H9 (cell line): ENCODE data around the gene TSNAXIP1. TPM values are rescaled to one million over a fixed set of nuclear protein-coding genes. Genes with fewer than 3 reads are reported as not detected.

Experiments used
- DNase-seq: peaks from one replicate; pipeline ENCODE4 v3.0.0-alpha.2; 2017
- H2AFZ ChIP-seq: one replicate; pipeline ENCODE4 v1.6.1; 2013; ENCODE audit warnings: mild to moderate bottlenecking, low read length, control low read depth, moderate library complexity
- H2AK5ac ChIP-seq: 2 replicates; pipeline ENCODE4 v1.6.1; 2013; ENCODE audit warnings: low read length, control low read depth, mixed read lengths; ENCODE audit not compliant: insufficient read length
- H2BK120ac ChIP-seq: one replicate; pipeline ENCODE4 v1.6.1; 2013; ENCODE audit warnings: low read depth, mild to moderate bottlenecking, low read length, control low read depth, inconsistent platforms; ENCODE audit not compliant: poor library complexity, severe bottlenecking
- H2BK12ac ChIP-seq: 2 replicates; pipeline ENCODE4 v1.6.1; 2013; ENCODE audit warnings: low read length, control low read depth, mixed read lengths, low read depth; ENCODE audit not compliant: insufficient read length
- H2BK15ac ChIP-seq: 2 replicates; pipeline ENCODE4 v1.6.1; 2013; ENCODE audit warnings: low read depth, low read length, control low read depth
- H2BK20ac ChIP-seq: one replicate; pipeline ENCODE4 v1.6.1; 2013; ENCODE audit warnings: low read depth, mild to moderate bottlenecking, low read length, control low read depth, inconsistent platforms; ENCODE audit not compliant: poor library complexity, severe bottlenecking
- H2BK5ac ChIP-seq: 2 replicates; pipeline ENCODE4 v1.6.1; 2013; ENCODE audit warnings: low read length, control low read depth, mixed read lengths; ENCODE audit not compliant: insufficient read length
- H3K14ac ChIP-seq: 2 replicates; pipeline ENCODE4 v1.6.1; 2013; ENCODE audit warnings: low read length, control low read depth; ENCODE audit not compliant: insufficient read depth
- H3K18ac ChIP-seq: 2 replicates; pipeline ENCODE4 v1.6.1; 2013; ENCODE audit warnings: low read depth, mild to moderate bottlenecking, mixed read lengths, low read length, control low read depth; ENCODE audit not compliant: insufficient read length
- H3K23ac ChIP-seq: 2 replicates; pipeline ENCODE4 v1.6.1; 2013; ENCODE audit warnings: low read length, control low read depth, mixed read lengths, low read depth; ENCODE audit not compliant: insufficient read length
- H3K23me2 ChIP-seq: 2 replicates; pipeline ENCODE4 v1.6.1; 2013; ENCODE audit warnings: low read depth, mild to moderate bottlenecking, mixed read lengths, low read length, control low read depth; ENCODE audit not compliant: insufficient read length, poor library complexity, severe bottlenecking
- H3K27ac ChIP-seq: 2 replicates; pipeline ENCODE4 v1.5.1; 2013; ENCODE audit warnings: low read length, control low read depth, mixed read lengths, low read depth; ENCODE audit not compliant: insufficient read length
- H3K27me3 ChIP-seq: 2 replicates; pipeline ENCODE4 v1.6.1; 2013; ENCODE audit warnings: low read length, control low read depth, inconsistent platforms; ENCODE audit not compliant: insufficient read depth
- H3K4ac ChIP-seq: 2 replicates; pipeline ENCODE4 v1.6.1; 2013; ENCODE audit warnings: low read depth, mild to moderate bottlenecking, control low read depth, inconsistent platforms, low read length, moderate library complexity
- H3K4me1 ChIP-seq: 2 replicates; pipeline ENCODE4 v1.6.1; 2013; ENCODE audit warnings: low read length, control low read depth, inconsistent platforms; ENCODE audit not compliant: insufficient read depth
- H3K4me2 ChIP-seq: 2 replicates; pipeline ENCODE4 v1.6.1; 2013; ENCODE audit warnings: low read length, control low read depth, mixed read lengths; ENCODE audit not compliant: insufficient read length, insufficient read depth
- H3K56ac ChIP-seq: 2 replicates; pipeline ENCODE4 v1.6.1; 2013; ENCODE audit warnings: low read depth, mild to moderate bottlenecking, mixed read lengths, low read length, control low read depth; ENCODE audit not compliant: insufficient read length
- H3K79me1 ChIP-seq: 2 replicates; pipeline ENCODE4 v1.6.1; 2013; ENCODE audit warnings: low read depth, mild to moderate bottlenecking, moderate library complexity, low read length, control low read depth, inconsistent platforms; ENCODE audit not compliant: insufficient read depth, poor library complexity, severe bottlenecking
- H3K79me2 ChIP-seq: 2 replicates; pipeline ENCODE4 v1.6.1; 2013; ENCODE audit warnings: low read length, control low read depth, inconsistent platforms; ENCODE audit not compliant: insufficient read depth
- H3K9ac ChIP-seq: 2 replicates; pipeline ENCODE4 v1.6.1; 2013; ENCODE audit warnings: low read length, control low read depth, mixed read lengths; ENCODE audit not compliant: insufficient read length; ENCODE audit errors: extremely low read depth
- H3K9me3 ChIP-seq: one replicate; pipeline ENCODE4 v1.6.1; 2013; ENCODE audit warnings: low read depth, low read length, inconsistent platforms; ENCODE audit not compliant: control insufficient read depth
- H3T11ph ChIP-seq: one replicate; pipeline ENCODE4 v1.6.1; 2013; ENCODE audit warnings: mild to moderate bottlenecking, low read length, control low read depth, inconsistent platforms
- H4K20me1 ChIP-seq: one replicate; pipeline ENCODE4 v1.6.1; 2013; ENCODE audit not compliant: control insufficient read depth, insufficient read length, insufficient read depth
- H4K5ac ChIP-seq: 2 replicates; pipeline ENCODE4 v1.6.1; 2013; ENCODE audit warnings: low read depth, mild to moderate bottlenecking, mixed read lengths, low read length, control low read depth; ENCODE audit not compliant: insufficient read length
- H4K8ac ChIP-seq: replicated peaks from 2 replicates; pipeline ENCODE4 v1.6.1; 2013; ENCODE audit warnings: low read length, control low read depth, mixed read lengths, low read depth; ENCODE audit not compliant: insufficient read length
- H4K91ac ChIP-seq: 2 replicates; pipeline ENCODE4 v1.6.1; 2013; ENCODE audit warnings: low read depth, mild to moderate bottlenecking, moderate library complexity, mixed read lengths, low read length, control low read depth; ENCODE audit not compliant: insufficient read length
- H3K27ac Mint-ChIP-seq, 3 experiments: 2 replicates in 2 of 3; 3 replicates in 1 of 3; pipeline ENCODE4 v1.8.0; 2020 to 2021; ENCODE audit warnings: mixed read lengths in 3 of 3, mild to moderate bottlenecking in 1 of 3, moderate library complexity in 1 of 3
- H3K27me3 Mint-ChIP-seq: 2 replicates; pipeline ENCODE4 v1.8.0; 2021; ENCODE audit warnings: low read depth, mild to moderate bottlenecking, moderate library complexity, mixed read lengths
- H3K36me3 Mint-ChIP-seq, 3 experiments: 2 replicates in 2 of 3; 3 replicates in 1 of 3; pipeline ENCODE4 v1.8.0; 2020 to 2021; ENCODE audit warnings: low read depth in 3 of 3, mixed read lengths in 3 of 3; ENCODE audit not compliant: insufficient read depth in 1 of 3
- H3K4me1 Mint-ChIP-seq, 2 experiments: 2 replicates each; pipeline ENCODE4 v1.8.0; 2020; ENCODE audit warnings: mixed read lengths in 2 of 2
- H3K4me3 Mint-ChIP-seq, 2 experiments: 2 replicates in 1 of 2; 3 replicates in 1 of 2; pipeline ENCODE4 v1.8.0; 2020 to 2021; ENCODE audit warnings: mild to moderate bottlenecking in 2 of 2, mixed read lengths in 2 of 2, moderate library complexity in 1 of 2
- H3K9me3 Mint-ChIP-seq, 2 experiments: 2 replicates in 1 of 2; 3 replicates in 1 of 2; pipeline ENCODE4 v1.8.0; 2020; ENCODE audit warnings: mild to moderate bottlenecking in 2 of 2, mixed read lengths in 2 of 2, moderate library complexity in 1 of 2
- WGBS: extraction: QIAGEN DNeasy Blood & Tissue Kit; methylation state at CpG from one replicate; pipeline ENCODE4 v1.1.7; 2013; ENCODE audit warnings: missing lambda C conversion rate, low lambda C conversion rate, mixed read lengths; ENCODE audit not compliant: insufficient read length; ENCODE audit errors: extremely low coverage; 5-methylcytosine and 5-hydroxymethylcytosine counted together
- total RNA-seq: library from RNA; stranded (reverse); gene quantifications from 2 replicates; pipeline ENCODE4 v1.2.1, GENCODE V29; 2021
- TF ChIP-seq, protein P1 (sequence below): fragments of 200-600 bp; sonication (generic); conservative IDR thresholded peaks from 3 replicates; pipeline ENCODE4 v1.8.0; 2021; ENCODE audit warnings: antibody characterized with exemption, mild to moderate bottlenecking

TSNAXIP1 gene
- total RNA-seq, 1 experiment from 2014 or later, result 1.3 TPM

DNA sequence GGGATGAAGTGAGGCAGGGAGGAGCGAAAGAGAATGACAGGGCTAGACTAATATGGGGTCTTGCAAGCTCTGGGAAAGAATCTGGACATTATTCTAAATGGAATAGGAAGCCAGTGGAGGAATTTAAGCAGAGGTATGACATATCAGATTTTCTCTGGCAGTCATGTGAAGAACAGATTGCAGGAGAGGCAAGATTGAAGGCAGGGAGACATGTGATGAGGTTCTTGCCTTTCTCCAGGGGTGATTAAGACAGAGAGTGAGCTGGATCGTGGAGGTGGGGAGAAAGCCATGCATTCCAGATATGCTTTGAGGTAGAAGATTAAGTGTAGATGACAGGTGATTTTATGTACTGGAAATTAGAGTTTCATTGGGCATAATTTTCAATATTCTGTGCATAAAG lies 31.1 kb downstream of the TSNAXIP1 start:
- H4K20me1 ChIP-seq, result no peaks in the 10 kb centered on the region
- no peak overlapping the region for H2BK20ac ChIP-seq
- no peak overlapping the region for H2BK5ac ChIP-seq
- H3K9ac ChIP-seq, result no peak overlapping the region
- H3K27ac Mint-ChIP-seq, result peak overlapping the region in 1 of 3 experiments; percentile 6; a peak in 1 of 7 replicates
- peaks cover 10 to 16% of the 10 kb centered on the region in 2 experiments for H3K4me1 Mint-ChIP-seq
- no CpG with 5 or more reads among the region's 2 CpGs for WGBS
- H3K36me3 Mint-ChIP-seq, result no peaks in the 10 kb centered on the region; a peak in 1 of 7 replicates
- H3K27me3 ChIP-seq, result no peaks in the 10 kb centered on the region
- H3K14ac ChIP-seq, result no peak overlapping the region
- no peak overlapping the region for H3K4me2 ChIP-seq
- no peak overlapping the region for H3K4ac ChIP-seq
- no peak overlapping the region for H3K27ac ChIP-seq
- no peaks in the 10 kb centered on the region for H3K9me3 ChIP-seq
- no peak overlapping the region for H3K4me3 Mint-ChIP-seq
- no peak overlapping the region for H2AK5ac ChIP-seq
- no peak overlapping the region for H4K91ac ChIP-seq
- H2BK120ac ChIP-seq, result no peak overlapping the region
- no peak overlapping the region for H3K56ac ChIP-seq
- no peak for DNase-seq
- no peak overlapping the region for H4K5ac ChIP-seq
- H3K18ac ChIP-seq, result no peak overlapping the region
- no peaks in the 10 kb centered on the region for H3K79me2 ChIP-seq
- no peaks in the 10 kb centered on the region for H3K79me1 ChIP-seq
- H2BK15ac ChIP-seq, result no peak overlapping the region
- H3K23me2 ChIP-seq, result peaks cover 5% of the 10 kb centered on the region
- no peak overlapping the region for H3K23ac ChIP-seq
- H3T11ph ChIP-seq, result no peak overlapping the region
- H4K8ac ChIP-seq, result no peak overlapping the region
- H3K27me3 Mint-ChIP-seq, result peaks cover 3% of the 10 kb centered on the region
- H3K4me1 ChIP-seq, result no peaks in the 10 kb centered on the region; the same call in 1 of the 2 replicates
- no peaks in the 10 kb centered on the region for H3K9me3 Mint-ChIP-seq
- no peak overlapping the region for H2BK12ac ChIP-seq
- TF ChIP-seq, protein P1, sequence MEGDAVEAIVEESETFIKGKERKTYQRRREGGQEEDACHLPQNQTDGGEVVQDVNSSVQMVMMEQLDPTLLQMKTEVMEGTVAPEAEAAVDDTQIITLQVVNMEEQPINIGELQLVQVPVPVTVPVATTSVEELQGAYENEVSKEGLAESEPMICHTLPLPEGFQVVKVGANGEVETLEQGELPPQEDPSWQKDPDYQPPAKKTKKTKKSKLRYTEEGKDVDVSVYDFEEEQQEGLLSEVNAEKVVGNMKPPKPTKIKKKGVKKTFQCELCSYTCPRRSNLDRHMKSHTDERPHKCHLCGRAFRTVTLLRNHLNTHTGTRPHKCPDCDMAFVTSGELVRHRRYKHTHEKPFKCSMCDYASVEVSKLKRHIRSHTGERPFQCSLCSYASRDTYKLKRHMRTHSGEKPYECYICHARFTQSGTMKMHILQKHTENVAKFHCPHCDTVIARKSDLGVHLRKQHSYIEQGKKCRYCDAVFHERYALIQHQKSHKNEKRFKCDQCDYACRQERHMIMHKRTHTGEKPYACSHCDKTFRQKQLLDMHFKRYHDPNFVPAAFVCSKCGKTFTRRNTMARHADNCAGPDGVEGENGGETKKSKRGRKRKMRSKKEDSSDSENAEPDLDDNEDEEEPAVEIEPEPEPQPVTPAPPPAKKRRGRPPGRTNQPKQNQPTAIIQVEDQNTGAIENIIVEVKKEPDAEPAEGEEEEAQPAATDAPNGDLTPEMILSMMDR, result no peak
- no peak overlapping the region for H2AFZ ChIP-seq
